NT2/D1 (cell line): Measurements from ENCODE around the gene LIPE.

Experiments
- SUZ12 ChIP-seq: IDR thresholded peaks from 2 replicates; pipeline ENCODE4 v1.6.1; 2011; ENCODE audit not compliant: insufficient read length, insufficient read depth; ENCODE audit errors: extremely low read depth
- YY1 ChIP-seq: IDR thresholded peaks from 2 replicates; pipeline ENCODE4 v1.6.1; 2011; ENCODE audit not compliant: insufficient read length, insufficient read depth
- ZNF274 ChIP-seq: IDR thresholded peaks from 2 replicates; pipeline ENCODE4 v1.6.1; 2011; ENCODE audit warnings: mild to moderate bottlenecking, low read depth, low read length

- no peak for TF ChIP-seq YY1
- TF ChIP-seq SUZ12 = no peak
- TF ChIP-seq ZNF274 = no peak
Measured at GRCh38 chr19:42375415-42376176, 51.6 kb downstream of the LIPE start.
